Measurements from ENCODE around the gene VWA5B1. TPM values are rescaled to one million over a fixed set of nuclear protein-coding genes. Genes with fewer than 3 reads are reported as not detected.

VWA5B1 gene
- total RNA-seq, 4 donors from 2014 or later, result 0.69 TPM; not detected in 3

GRCh38 chr1:20381961-20382360 is 91.3 kb downstream of the VWA5B1 start:
- H3K27me3 ChIP-seq, result no peaks in the 10 kb centered on the region
- intact Hi-C loops (cut with DNase I; ENCODE audit: low total_unique reads), result no loop called here
- DNase-seq, result no peak

GRCh38 chr1:20382711-20383110 is 92.0 kb downstream of the VWA5B1 start:
- Histone ChIP-seq H3K9me3 (no peaks in the 10 kb centered on the region), H3K27me3 (no peaks in the 10 kb centered on the region), H3K4me1 (no peaks in the 10 kb centered on the region), H3K36me3 (no peaks in the 10 kb centered on the region), H3K4me3 (no peak overlapping the region), H3K27ac (no peak overlapping the region)
- intact Hi-C loops (cut with DNase I; ENCODE audit: low total_unique reads), result no loop called here
- DNase-seq, result no peak
- TF ChIP-seq POLR2A (IDR thresholded peaks at IDR 0.05) (no peak), CTCF (IDR thresholded peaks at IDR 0.05) (no peak)

More at GRCh38 chr1:20381961-20382360, 91.3 kb downstream of the VWA5B1 start:
- no peaks in the 10 kb centered on the region for H3K9me3 ChIP-seq
- H3K4me3 ChIP-seq, result no peak overlapping the region
- H3K4me1 ChIP-seq, result no peaks in the 10 kb centered on the region
- no peaks in the 10 kb centered on the region for H3K36me3 ChIP-seq
- H3K27ac ChIP-seq, result no peak overlapping the region
- no peak for TF ChIP-seq CTCF (IDR thresholded peaks at IDR 0.05)
- TF ChIP-seq POLR2A (IDR thresholded peaks at IDR 0.05), result no peak

GRCh38 chr1:20383631-20384030 is 93.0 kb downstream of the VWA5B1 start:
- Histone ChIP-seq H3K4me1 (no peaks in the 10 kb centered on the region), H3K9me3 (no peaks in the 10 kb centered on the region), H3K36me3 (no peaks in the 10 kb centered on the region), H3K27ac (no peak overlapping the region), H3K27me3 (no peaks in the 10 kb centered on the region), H3K4me3 (no peak overlapping the region)
- TF ChIP-seq POLR2A (IDR thresholded peaks at IDR 0.05), result no peak
- no peak for TF ChIP-seq CTCF (IDR thresholded peaks at IDR 0.05)
- no peak for DNase-seq
- intact Hi-C loops (cut with DNase I; ENCODE audit: low total_unique reads), result no loop called here

- intact Hi-C loops (cut with DNase I; ENCODE audit: low total_unique reads), result no loop called here
- no peak for DNase-seq
- no peak overlapping the region for H3K27ac ChIP-seq
- no peaks in the 10 kb centered on the region for H3K36me3 ChIP-seq
- no peaks in the 10 kb centered on the region for H3K9me3 ChIP-seq
- H3K4me1 ChIP-seq, result no peaks in the 10 kb centered on the region
- no peaks in the 10 kb centered on the region for H3K27me3 ChIP-seq
- TF ChIP-seq POLR2A (IDR thresholded peaks at IDR 0.05) (no peak), CTCF (IDR thresholded peaks at IDR 0.05) (no peak)
- no peak overlapping the region for H3K4me3 ChIP-seq
Observed at GRCh38 chr1:20385630-20386029, 95.0 kb downstream of the VWA5B1 start.

GRCh38 chr1:20386323-20387081 is 95.8 kb downstream of the VWA5B1 start:
- TF ChIP-seq CTCF (IDR thresholded peaks at IDR 0.05) (no peak), POLR2A (IDR thresholded peaks at IDR 0.05) (no peak)
- H3K36me3 ChIP-seq, result no peaks in the 10 kb centered on the region
- H3K4me3 ChIP-seq, result no peak overlapping the region
- intact Hi-C loops (cut with DNase I; ENCODE audit: low total_unique reads), result no loop called here
- H3K27ac ChIP-seq, result no peak overlapping the region
- no peaks in the 10 kb centered on the region for H3K4me1 ChIP-seq
- H3K27me3 ChIP-seq, result no peaks in the 10 kb centered on the region
- H3K9me3 ChIP-seq, result no peaks in the 10 kb centered on the region
- no peak for DNase-seq

Measured in uterus (tissue), 4 donors.